ENCODE measurements around the gene PHYKPL. TPM values are rescaled to one million over a fixed set of nuclear protein-coding genes. Genes with fewer than 3 reads are reported as not detected.

Gene PHYKPL
- total RNA-seq, 1 donor from 2014 or later: 29.2 TPM

- Histone ChIP-seq H3K4me3 (ENCODE audit: low read depth, low read length) (no peak overlapping the region), H3K27me3 (ENCODE audit: control insufficient read depth, insufficient read depth, low read length) (no peaks in the 10 kb centered on the region), H3K36me3 (ENCODE audit: control insufficient read depth, insufficient read depth, low read length) (peaks cover 40% of the 10 kb centered on the region)
- DNase-seq (ENCODE audit: low read depth) (no peak), FAIRE-seq (no peak)
- TF ChIP-seq CTCF (IDR thresholded peaks at IDR 0.05; ENCODE audit: insufficient read depth, low read length, severe bottlenecking): no peak
Measured at GRCh38 chr5:178212241-178213002, 20.2 kb downstream of the PHYKPL start.

- FAIRE-seq: no peak
Measured at GRCh38 chr5:178211095-178212048, 21.2 kb downstream of the PHYKPL start.

GRCh38 chr5:178210686-178211085 is 21.9 kb downstream of the PHYKPL start:
- H3K36me3 ChIP-seq (ENCODE audit: control insufficient read depth, insufficient read depth, low read length): peaks cover 44% of the 10 kb centered on the region
- TF ChIP-seq CTCF (IDR thresholded peaks at IDR 0.05; ENCODE audit: insufficient read depth, low read length, severe bottlenecking): no peak
- H3K4me3 ChIP-seq (ENCODE audit: low read depth, low read length): no peak overlapping the region
- H3K27me3 ChIP-seq (ENCODE audit: control insufficient read depth, insufficient read depth, low read length): no peaks in the 10 kb centered on the region
- FAIRE-seq: no peak
- no peak for DNase-seq (ENCODE audit: low read depth)

More at GRCh38 chr5:178211095-178212048, 21.2 kb downstream of the PHYKPL start:
- Histone ChIP-seq H3K4me3 (ENCODE audit: low read depth, low read length) (no peak overlapping the region), H3K36me3 (ENCODE audit: control insufficient read depth, insufficient read depth, low read length) (peaks cover 45% of the 10 kb centered on the region), H3K27me3 (ENCODE audit: control insufficient read depth, insufficient read depth, low read length) (no peaks in the 10 kb centered on the region)
- no peak for DNase-seq (ENCODE audit: low read depth)
- TF ChIP-seq CTCF (IDR thresholded peaks at IDR 0.05; ENCODE audit: insufficient read depth, low read length, severe bottlenecking): no peak

- no peak for TF ChIP-seq CTCF (IDR thresholded peaks at IDR 0.05; ENCODE audit: insufficient read depth, low read length, severe bottlenecking)
- Histone ChIP-seq H3K4me3 (ENCODE audit: low read depth, low read length) (no peak overlapping the region), H3K36me3 (ENCODE audit: control insufficient read depth, insufficient read depth, low read length) (peaks cover 45% of the 10 kb centered on the region), H3K27me3 (ENCODE audit: control insufficient read depth, insufficient read depth, low read length) (no peaks in the 10 kb centered on the region)
- DNase-seq (ENCODE audit: low read depth) (no peak), FAIRE-seq (no peak)
Measured at GRCh38 chr5:178210073-178210535, 22.5 kb downstream of the PHYKPL start.

GRCh38 chr5:178209334-178210072 is 23.1 kb downstream of the PHYKPL start:
- FAIRE-seq: no peak

More at GRCh38 chr5:178209334-178210072, 23.1 kb downstream of the PHYKPL start:
- DNase-seq (ENCODE audit: low read depth): no peak
- H3K4me3 ChIP-seq (ENCODE audit: low read depth, low read length): no peak overlapping the region
- H3K27me3 ChIP-seq (ENCODE audit: control insufficient read depth, insufficient read depth, low read length): no peaks in the 10 kb centered on the region
- H3K36me3 ChIP-seq (ENCODE audit: control insufficient read depth, insufficient read depth, low read length): peaks cover 43% of the 10 kb centered on the region
- TF ChIP-seq CTCF (IDR thresholded peaks at IDR 0.05; ENCODE audit: insufficient read depth, low read length, severe bottlenecking): no peak
